Measurements from ENCODE around the gene ABCC11.
"Not testable (repeated sequence)": the region's sequence is repeated elsewhere in the genome, so short reads cannot be mapped to it uniquely, and the experiment has no call there.

Gene ABCC11

DNA sequence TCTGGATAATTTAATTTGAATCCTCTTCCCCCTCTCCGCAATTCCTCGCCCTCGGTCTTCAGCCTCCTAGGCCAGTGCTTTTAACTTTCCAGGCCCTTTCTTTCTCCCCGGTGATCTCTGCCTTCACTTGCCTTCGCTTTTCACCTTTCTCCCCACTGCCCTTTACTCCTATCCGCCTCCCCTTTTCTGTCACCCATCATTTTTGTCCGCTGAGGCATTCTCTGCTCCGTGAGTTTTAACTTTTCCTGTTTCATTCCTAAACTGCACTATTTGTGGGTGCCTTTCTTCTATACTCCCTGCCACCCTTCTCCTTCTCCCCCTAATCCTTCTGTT, 2.5 kb downstream of the ABCC11 start:
- no peak for DNase-seq

DNA sequence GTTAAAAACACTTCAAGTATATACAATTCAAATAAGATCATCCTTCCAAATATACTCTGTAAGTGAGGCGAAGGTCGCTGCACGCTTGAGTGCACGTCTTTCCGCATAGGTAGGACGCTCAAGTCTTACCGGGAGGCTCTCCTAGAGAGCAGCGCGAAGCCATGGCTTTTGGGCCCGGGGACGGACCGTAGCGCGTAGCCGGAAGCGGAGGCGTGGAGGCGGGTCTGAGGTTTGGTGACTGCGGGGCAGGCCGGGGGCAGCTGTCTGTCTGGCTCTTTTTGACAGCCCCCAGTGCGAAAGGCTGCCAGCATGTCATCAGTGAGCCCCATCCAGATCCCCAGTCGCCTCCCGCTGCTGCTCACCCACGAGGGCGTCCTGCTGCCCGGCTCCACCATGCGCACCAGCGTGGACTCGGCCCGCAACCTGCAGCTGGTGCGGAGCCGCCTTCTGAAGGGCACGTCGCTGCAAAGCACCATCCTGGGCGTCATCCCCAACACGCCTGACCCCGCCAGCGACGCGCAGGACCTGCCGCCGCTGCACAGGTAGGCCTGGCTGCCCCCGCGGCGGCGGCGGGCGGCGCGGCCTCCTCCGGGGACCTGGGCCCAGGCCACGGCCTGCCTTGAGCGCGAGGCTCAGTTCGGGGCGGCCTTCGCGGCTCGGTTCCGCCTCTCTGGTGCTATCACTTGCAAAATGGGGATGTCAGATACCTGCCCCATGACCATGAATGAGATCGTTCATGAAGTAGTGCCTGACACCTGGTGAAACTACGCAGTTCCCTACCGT, 3.1 kb downstream of the ABCC11 start, which contains the start of gene LONP2:
TSS of gene LONP2 (plus strand) at position 221 of the 783 bp plus-strand sequence. CDS start at position 310, 89 bp downstream.
- DNase-seq, result peak; percentile 99

DNA sequence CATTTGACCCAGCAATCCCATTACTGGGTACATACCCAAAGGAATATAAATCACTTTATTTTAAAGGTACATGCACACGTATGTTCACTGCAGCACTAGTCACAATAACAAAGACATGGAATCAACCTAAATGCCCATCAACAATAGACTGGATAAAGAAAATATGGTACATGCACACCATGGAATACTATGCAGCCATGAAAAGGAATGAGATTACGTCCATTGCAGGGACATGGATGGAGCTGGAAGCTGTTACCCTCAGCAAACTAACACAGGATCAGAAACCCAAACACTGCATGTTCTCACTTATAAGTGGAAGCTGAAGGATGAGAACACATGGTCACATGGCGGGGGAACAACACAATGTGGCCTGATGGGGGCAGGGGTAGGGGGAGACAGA, 7.2 kb downstream of the ABCC11 start:
- not testable (repeated sequence) for DNase-seq

DNA sequence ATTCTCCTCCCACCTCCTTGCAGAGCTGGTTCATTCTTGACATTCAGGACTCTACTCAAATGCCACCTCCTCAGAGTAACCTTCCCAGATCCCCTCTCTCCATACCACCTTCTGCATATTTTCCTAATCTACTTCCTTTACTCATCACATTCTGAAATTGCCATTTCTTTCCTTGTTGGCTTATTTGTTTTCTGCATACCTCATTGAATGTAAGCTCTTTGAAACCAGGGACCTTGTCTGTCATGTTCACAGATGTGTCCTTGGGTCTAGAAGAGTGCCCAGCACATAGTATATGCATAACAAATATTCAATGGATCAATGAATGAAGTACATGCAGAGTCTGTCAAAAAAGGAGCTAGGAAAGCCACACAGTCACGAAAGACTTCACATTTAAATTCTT, 11.1 kb downstream of the ABCC11 start:
- no peak for DNase-seq

DNA sequence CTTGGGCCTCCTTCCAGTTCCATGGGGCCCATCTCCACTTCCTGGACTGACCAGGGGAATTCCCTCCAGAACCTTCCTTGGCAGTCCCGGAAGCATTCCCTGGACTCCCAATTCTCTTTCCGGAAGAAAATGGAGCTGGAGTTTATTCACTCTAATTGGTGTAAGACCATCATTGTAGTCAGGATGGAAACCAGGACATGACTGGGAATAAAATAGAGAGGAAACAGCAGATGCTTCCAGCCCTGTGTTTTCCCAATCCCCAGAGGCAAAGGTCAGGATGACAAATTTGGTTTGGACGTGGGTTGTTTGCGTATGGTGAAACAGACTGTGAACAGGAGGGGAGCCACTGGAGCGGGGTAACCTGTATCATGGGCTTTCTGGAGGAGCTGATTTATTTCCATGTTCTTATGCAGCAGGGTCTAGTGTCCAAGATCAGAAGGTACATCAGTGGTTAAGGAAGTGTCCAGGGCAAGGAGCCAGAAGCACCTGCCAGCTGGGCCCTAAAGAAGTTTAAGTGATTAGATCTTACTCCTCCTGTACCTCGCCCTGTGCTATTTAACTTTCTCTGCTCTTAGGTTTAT, 11.7 kb downstream of the ABCC11 start:
- DNase-seq, result no peak

DNA sequence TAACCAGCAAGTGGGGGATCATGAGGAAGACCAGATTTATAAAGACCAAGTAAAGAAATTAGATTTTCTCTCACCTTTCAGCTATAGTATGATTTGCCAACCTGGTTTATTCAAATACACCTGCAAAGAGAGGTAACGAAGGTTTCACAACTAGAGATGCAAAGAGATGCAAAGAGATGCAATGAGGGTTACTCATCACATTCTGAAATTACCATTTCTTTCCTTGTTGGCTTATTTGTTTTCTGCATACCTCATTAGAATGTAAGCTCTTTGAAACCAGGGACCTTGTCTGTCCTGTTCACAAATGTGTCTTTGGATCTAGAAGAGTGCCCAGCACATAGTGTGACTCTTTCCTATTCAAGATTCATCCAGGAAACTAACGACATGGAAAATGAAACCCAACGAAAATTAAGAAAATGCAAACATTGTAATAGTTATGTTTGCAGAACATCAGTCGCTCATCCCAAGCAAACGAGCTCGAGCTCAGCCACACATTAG, 12.2 kb downstream of the ABCC11 start:
- no peak for DNase-seq

DNA sequence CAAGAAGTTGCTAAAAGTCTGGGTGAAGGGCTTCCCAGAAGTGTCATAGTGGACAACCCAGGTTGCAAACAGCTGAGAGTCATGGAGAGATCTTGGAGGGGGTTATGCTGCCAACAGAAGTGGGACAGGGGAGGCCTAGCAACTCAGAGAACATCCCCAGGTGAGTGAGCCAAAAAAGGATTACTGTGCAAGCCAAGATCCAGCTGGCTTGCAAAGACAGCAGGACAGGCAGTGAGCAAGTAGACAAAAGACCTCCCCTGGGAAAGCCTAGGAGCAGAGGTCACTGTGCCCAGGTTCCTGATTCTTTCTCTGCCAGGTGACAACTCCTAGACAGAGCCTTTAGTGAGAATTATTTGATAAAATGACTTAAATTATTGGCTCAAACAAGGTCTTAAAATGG, 12.7 kb downstream of the ABCC11 start:
- no peak for DNase-seq

DNA sequence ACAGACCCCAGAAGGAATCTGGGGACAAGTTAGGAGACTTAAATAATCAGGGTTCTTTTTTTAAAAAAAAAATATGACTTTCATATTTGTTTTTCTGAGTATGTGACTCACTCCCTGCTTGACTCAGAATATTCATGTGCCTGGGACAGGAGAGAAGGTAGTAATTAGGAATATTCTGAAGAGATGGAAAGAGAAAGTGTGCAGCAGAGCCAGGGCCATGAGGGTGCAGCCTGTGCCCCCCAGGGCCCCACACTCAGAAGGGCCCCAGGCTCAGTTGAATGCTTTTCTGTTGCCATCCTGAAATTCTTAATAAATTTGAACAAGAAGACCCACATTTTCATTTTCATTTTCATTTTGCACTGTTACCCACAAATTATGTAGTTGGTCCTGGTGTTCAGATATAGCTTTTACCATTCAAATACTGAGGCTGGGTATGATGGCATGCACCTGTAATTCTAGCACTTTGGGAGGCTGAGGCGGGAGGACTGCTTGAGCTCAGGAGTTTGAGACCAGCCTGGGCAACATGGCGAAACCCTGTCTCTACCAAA, 14.8 kb downstream of the ABCC11 start:
- DNase-seq, result no peak

DNA sequence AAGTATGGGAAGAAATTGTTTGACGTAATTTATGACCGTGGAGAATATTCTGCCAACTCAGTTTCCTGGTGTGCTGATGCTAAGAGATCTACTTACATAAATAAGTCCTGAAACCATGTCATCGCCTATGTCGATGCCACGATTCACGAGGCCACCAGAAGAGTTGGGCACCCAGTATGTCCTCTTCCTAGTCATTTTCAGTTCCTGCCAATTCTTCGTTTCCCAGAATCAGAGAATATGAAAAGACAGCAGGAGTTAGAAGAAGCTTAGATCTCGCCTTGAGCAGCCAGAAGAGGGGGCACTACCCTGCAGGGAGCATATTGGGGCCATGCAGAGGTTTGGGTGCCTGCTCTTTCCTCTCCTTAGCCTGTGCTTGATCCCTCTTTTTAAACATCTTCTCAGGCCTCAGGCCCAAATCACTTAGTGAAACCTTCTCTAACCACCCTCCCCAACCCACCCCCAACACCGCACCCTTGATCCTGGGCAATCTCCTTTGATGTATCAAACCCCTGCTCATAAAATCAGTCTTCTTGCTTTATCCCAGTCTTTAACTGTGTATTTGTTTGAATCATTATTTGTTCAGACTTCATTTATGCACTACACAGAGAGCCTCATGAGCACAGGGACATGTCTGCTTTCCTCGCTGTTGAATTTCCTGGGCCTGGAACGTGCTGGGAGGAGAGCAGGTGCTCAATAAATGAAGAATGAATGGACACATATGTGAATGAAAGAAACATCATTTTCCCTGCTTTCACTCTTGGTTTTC, 15.4 kb downstream of the ABCC11 start:
- no peak for DNase-seq

DNA sequence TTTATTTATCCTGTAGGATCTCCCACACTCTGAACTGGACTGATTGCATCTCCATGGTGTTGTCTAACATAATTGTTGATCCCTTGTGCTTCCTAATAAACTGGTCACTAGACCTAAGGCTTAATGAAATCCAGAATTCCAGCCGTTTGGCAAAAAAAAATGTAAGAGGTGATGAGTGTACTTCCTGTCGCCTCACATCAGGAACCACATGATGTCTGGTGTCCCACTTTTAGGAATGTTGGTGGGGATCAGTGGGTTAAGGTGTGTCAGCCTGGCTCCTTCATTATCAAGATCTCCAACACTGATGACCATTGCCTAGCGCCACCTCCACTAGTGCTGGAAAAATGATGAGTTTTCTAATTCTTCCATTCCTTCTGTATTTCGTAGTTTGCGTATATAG, 21.9 kb downstream of the ABCC11 start:
- no peak for DNase-seq

DNA sequence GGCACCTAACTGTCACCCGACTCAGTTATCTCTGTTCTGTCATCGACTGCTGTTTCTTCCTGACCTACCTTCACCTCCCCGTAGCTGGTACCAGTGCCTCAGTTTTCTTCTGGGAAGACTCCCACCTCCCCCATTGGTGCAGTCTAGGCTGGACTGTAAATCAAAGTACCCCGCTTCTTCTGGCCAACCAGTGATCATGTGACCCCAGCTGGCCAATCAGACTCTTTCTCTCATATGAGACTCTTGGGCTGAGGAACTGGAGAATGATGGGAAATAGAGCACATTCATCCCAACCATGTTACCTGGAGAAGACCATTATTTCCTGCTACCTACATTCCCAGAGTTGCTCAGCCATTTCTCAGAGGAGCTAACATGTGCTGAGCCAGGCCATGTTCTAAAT, 23.8 kb downstream of the ABCC11 start:
- no peak for DNase-seq

DNA sequence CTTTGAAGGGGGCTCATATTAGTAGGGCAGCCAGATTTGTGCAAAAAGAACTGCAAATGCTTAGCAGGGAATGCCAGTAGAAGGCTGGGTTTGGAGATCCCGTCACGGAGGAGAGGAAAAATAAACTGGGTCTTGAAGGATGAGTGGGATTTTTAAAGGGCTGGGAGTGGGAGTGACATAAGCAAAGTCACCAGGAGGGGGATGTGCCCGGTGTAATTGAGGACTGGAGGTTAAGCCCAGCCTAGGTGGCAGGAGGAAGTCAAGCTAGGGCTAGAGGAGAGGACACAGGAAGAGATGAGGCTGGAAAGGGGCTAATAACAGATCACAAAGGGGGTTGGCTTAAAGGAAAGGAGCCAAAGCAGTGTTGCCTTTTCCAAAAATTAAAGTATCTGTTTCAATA, 26.4 kb downstream of the ABCC11 start:
- DNase-seq, result no peak

DNA sequence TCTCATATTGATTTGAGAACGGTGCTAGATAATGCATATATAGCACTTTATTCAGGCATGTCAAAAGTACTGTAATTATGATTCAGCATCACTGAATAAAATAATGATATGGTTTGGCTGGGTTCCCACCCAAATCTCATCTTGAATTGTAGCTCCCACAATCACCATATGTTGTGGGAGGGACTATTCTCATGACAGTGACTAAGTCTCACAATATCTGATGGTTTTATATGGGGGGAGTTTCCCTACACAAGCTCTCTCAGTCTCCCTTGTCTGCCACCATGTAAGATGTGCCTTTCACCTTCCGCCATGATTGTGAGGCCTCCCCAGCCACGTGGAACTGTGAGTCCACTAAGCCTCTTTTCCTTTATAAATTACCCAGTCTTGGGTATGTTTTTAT, 28.9 kb downstream of the ABCC11 start:
- no peak for DNase-seq

DNA sequence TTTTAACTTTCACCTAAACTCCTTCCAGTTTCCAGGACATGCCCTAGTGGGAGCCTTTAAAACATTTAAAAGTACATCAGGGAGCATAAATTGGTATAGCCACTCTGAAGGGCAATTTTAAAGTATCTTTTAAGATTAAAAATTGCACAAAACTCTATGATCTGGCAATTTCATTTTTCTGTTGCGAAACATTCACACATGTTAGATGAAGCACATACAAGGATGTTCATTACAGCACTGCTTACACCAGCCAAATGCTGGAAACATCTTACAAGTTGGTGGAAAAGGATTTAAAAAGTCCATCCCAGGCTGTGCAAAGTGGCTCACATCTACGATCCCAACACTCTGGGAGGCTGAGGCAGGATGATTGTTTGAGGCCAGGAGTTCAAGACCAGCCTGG, 29.6 kb downstream of the ABCC11 start:
- no peak for DNase-seq

DNA sequence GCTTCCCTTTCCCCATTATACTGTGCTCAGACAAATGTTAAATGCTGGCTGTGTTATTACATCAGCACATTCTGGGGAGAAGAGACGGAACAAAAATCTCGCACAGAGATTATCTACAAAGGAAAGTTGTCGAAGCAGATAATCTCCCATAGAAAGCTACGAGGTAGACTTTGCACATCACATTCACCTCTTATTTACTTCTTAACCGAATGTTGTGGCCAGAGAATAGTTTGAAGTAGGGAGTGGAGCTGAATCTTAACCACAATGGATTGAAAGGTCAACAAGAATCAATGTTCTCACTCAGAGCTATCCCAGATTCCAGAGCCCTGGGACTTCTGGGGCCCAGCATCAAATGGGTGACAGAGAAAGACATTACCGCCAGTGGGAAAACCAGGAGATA, 31.6 kb downstream of the ABCC11 start:
- DNase-seq, result no peak

DNA sequence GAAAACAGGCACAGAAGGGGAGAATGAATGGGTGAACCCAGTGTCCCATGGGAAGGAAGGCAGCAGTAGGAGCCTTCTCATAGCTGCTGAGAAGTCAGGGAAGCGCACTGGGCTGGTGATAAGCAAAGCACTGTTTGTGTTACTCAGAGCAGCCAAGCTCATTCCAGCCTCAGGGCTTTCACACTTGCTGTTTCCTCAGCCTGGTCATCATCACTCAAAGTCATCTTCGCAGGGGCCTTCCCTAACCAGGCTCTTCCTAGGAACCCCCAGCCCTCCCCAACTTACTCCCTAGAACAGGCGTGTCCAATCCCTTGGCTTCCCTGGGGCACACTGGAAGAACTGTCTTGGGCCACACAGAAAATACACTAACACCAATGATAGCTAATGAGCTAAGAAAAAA, 35.3 kb downstream of the ABCC11 start:
- DNase-seq, result no peak

DNA sequence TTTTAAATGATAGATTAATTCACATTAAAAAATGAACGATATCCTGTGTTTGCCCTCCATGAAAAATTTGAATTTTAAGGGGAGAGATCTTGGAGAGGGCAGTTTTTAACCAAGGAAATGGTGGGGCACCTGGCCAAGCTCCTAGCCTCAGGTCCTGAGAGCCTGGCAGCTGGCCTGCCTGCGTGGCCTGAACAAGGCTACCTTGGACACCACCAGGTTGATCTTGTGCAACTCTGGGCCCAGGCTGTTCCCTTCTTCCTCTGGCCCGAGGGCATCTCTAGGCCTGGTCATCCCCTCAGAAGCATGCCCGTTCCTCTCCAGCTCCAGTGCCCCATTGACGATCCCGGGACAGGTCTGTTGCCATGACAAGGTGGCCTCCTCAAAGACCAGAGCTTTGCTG, 36.6 kb downstream of the ABCC11 start:
- no peak for DNase-seq

DNA sequence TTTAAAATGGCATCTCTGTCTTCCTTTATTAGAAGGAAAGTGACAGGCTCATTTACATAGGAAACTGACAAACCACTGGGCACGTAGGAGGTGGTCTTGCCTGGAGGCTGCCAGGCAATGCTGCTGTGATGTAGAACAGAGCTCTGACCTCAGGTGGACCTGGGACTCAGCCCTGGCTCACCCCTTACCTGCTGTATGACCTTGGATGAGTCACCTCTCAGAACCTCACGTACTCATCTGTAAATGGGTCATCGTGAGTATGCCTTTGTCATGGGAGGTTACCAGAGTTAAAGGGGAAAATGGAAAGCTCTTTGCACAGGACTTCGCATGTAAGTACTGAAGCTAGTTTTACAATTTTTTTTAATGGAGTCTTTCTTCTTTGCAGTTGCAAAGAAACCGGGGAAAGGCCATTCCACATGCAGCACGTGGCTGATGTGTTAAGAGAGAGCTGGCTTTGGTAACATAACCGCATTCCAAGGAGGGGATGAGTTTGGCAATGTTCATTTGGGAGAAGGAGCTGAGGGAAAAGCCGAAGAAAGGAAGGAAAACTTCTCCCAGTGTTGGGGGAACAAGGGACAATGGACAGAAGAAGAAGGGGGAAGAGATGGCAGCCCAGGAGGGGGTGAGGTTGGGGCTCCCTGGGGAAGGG, 40.6 kb downstream of the ABCC11 start:
- DNase-seq, result no peak

DNA sequence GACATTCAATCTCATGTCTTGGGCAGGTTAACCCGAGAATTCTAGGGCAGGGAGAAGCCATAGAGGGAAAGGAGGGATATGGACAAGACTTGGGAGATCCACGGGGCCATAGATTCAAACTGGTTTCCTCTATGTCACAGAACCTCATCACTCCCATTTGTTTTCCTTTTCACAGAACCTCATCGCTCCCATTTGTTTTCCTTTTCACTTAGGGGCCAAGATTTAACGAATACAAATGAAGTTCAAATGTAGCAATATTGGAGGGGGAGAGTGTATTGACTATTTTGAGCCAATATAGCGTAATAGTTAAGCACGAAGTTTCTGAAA, 42.6 kb downstream of the ABCC11 start:
- DNase-seq, result no peak

DNA sequence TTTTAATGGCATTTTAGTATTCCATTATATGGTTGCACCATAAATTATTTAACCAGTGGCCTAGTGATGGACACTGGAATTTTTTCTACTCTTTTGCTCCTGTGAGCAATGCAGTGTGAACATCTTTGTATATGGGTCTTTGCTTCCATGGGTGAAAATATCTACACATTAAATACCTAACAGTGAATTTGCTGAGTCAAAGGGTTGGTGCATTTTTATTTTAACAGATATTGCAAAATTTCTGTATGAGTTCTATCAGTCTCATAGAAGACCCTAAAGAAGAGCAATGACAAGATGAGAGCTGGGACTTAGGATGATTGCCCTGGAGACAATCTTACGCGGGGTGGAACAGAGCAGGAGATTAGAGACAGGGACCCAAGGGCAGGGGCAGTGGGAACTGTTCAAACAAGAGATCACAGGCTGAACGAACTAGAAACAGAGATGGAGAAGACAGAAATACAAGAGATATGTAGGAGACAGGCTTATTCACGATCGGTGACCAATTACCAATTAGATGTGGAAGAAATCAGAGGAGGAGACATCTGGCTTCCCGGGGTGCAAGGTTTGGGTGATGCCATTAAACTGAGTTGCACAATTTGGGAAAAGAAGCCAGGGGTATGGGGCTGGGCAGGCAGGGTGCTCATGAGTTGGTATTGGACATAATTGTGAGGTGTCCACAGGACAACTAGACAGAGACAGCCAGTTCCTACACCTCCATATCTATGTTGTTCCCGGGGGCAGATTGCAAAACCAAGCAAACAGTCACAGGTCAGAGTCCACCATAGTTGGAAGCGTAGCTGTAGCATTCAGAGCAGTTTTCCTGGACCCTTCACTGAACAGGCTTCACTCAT, 43.1 kb downstream of the ABCC11 start:
- no peak for DNase-seq

DNA sequence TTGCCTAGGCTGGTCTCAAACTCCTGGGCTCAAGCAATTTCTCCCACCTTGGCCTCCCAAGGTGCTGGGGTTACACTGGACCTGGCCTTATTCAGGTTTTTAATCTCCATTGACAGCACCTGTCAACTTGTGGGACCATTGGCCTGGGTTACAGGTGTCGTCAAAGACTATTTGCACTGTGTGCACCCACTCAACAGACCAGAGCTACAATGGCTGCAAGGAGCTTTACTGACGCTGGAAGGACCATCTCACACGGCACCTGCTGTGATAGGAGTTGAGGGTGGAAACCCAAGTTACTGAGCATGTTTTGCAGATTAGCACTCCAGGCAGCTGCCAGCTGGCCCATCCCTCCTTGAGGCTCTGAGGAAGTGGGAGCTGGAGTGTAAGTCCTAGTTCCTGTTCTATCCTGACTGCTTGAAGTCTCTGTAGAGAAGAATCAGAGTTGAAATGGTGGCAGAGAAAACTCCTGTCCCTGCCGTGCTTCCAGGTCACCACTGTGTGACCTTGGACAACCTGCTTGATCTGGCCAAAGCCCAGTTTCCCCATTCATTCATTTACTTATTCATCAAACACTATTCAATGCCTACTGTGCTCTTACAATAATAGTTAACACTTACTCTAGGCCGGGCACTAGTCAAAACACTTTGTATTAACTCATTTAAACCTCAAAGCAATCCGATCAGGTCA, 45.7 kb downstream of the ABCC11 start:
- no peak for DNase-seq

DNA sequence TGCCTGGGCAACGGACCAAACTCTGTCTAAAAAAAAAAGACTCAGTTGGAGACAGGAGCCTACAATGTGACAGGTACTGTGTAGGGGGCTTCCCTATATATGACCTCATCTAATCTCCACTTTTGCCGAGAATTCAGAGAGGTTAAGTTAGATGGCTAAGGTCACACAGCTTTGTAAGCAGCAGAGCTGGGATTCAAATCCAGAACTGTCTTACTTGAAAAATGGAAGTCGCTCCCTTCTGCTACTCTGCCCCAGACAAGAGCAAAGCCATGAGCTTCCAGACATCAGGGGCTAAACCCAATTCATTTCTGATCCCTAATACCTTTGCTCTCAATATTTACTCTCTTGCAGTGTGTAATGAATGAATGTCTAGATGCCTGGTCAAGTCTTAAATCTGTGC, 50.0 kb downstream of the ABCC11 start:
- no peak for DNase-seq
